ENCODE measurements around the gene WT1.

- no peak for TF ChIP-seq ZNF830 (tag by site-specific recombination; IDR thresholded peaks at IDR 0.05; ENCODE audit: low read depth)
- TF ChIP-seq OVOL3 (tag by site-specific recombination; IDR thresholded peaks at IDR 0.05): no peak
- TF ChIP-seq ZNF664 (tag by site-specific recombination; IDR thresholded peaks at IDR 0.05): no peak
- TF ChIP-seq, protein P1, sequence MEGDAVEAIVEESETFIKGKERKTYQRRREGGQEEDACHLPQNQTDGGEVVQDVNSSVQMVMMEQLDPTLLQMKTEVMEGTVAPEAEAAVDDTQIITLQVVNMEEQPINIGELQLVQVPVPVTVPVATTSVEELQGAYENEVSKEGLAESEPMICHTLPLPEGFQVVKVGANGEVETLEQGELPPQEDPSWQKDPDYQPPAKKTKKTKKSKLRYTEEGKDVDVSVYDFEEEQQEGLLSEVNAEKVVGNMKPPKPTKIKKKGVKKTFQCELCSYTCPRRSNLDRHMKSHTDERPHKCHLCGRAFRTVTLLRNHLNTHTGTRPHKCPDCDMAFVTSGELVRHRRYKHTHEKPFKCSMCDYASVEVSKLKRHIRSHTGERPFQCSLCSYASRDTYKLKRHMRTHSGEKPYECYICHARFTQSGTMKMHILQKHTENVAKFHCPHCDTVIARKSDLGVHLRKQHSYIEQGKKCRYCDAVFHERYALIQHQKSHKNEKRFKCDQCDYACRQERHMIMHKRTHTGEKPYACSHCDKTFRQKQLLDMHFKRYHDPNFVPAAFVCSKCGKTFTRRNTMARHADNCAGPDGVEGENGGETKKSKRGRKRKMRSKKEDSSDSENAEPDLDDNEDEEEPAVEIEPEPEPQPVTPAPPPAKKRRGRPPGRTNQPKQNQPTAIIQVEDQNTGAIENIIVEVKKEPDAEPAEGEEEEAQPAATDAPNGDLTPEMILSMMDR (tag by site-specific recombination; IDR thresholded peaks at IDR 0.05): no peak
- TF ChIP-seq PBX3 (CRISPR knock-in tag; IDR thresholded peaks at IDR 0.05): no peak
- no peak for TF ChIP-seq ZNF10 (tag by site-specific recombination; IDR thresholded peaks at IDR 0.05)
Measured at GRCh38 chr11:32387411-32387810, 47.9 kb downstream of the WT1 start.

All from HEK293 (cell line).